ENCODE results near the gene NGLY1. TPM values are rescaled to one million over a fixed set of nuclear protein-coding genes. Genes with fewer than 3 reads are reported as not detected.

The NGLY1 gene
- total and polyA plus RNA-seq, 2 of the 8 experiments (the other 6 are each of a cell fraction or from before 2014, with no cell fraction given): 3.1 to 24.8 TPM

DNA sequence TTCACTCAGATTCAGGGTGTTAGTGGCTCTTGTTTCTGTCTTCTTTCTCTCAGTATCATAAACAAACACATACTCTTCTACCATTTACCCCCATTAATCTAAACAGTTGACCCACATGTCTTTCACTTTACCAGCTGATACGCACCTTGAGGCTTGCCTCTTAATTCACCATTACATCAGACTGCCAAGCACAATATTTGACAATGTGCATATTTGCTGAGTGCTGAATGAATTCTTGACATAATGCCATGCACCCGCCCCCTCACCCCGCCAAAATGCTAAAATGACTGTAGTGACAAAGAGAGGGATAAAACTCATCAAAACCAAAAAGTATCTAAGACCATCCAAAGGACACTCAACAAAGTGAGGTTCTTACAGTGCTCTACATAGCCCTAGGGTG is 57.4 kb downstream of the NGLY1 start:
- H3K27ac ChIP-seq (ENCODE audit: low read depth, low read length): no peak overlapping the region

More for the DNA sequence above, 57.4 kb downstream of the NGLY1 start:
- no peaks in the 10 kb centered on the region for H4K20me1 ChIP-seq (replicated peaks in 1 of 2; ENCODE audit: control insufficient read depth in 1 of 2, insufficient read depth in 2 of 2, low read length in 2 of 2)
- H4K91ac ChIP-seq (replicated peaks; ENCODE audit: insufficient read length, low read length): no peak overlapping the region
- H3K4ac ChIP-seq (replicated peaks; ENCODE audit: insufficient read length, low read depth, low read length): no peak overlapping the region
- ChIA-PET POLR2A (ENCODE audit: partially characterized antibody) (no interaction called here), CTCF (ENCODE audit: partially characterized antibody) (no interaction called here)
- DNase-seq (ENCODE audit: low read depth in 1 of 2, low spot score in 2 of 2) (no peak), FAIRE-seq (no peak)
- no peak overlapping the region for H2BK12ac ChIP-seq (ENCODE audit: low read depth, low read length)
- H3K4me2 ChIP-seq (ENCODE audit: insufficient read depth in 1 of 2, low read depth in 2 of 2, low read length in 2 of 2): no peak overlapping the region
- no peak overlapping the region for H4K5ac ChIP-seq (ENCODE audit: insufficient read length, low read depth, low read length)
- H3K23ac ChIP-seq (ENCODE audit: insufficient read length): no peak overlapping the region
- no peak overlapping the region for H2BK5ac ChIP-seq (ENCODE audit: low read depth, low read length)
- no peak overlapping the region for H2BK20ac ChIP-seq (ENCODE audit: low read length)
- no peak overlapping the region for H4K8ac ChIP-seq (ENCODE audit: extremely low read depth, insufficient read depth, low read length)
- no peak overlapping the region for H3K18ac ChIP-seq (ENCODE audit: extremely low read depth, low read length)
- H3K27me3 ChIP-seq (replicated peaks in 1 of 4; ENCODE audit: control insufficient read depth in 3 of 4, extremely low read depth in 1 of 4, insufficient read depth in 3 of 4, low read length in 3 of 4): peaks cover 0 to 1% (median 0%) of the 10 kb centered on the region in 4 experiments; a peak in 1 of 7 replicates
- no peaks in the 10 kb centered on the region for H3K23me2 ChIP-seq (ENCODE audit: low read depth, low read length)
- no peaks in the 10 kb centered on the region for H3K79me1 ChIP-seq (ENCODE audit: low read depth, low read length)
- no peaks in the 10 kb centered on the region for H3K79me2 ChIP-seq (ENCODE audit: control insufficient read depth in 1 of 2, insufficient read depth in 2 of 2, low read length in 2 of 2)
- H3K14ac ChIP-seq (ENCODE audit: insufficient read length): no peak overlapping the region
- no peaks in the 10 kb centered on the region for H3K9me3 ChIP-seq (ENCODE audit: insufficient read depth in 2 of 2, low read depth in 1 of 2, low read length in 1 of 2)
- no peak overlapping the region for H3K56ac ChIP-seq (replicated peaks; ENCODE audit: insufficient read length, low read depth, low read length)
- H2BK120ac ChIP-seq (replicated peaks; ENCODE audit: low read depth, low read length): no peak overlapping the region
- H2AK5ac ChIP-seq (ENCODE audit: low read depth, low read length): no peak overlapping the region
- no peak overlapping the region for H3K4me3 ChIP-seq (ENCODE audit: extremely low read depth in 1 of 4, insufficient read depth in 2 of 4, low read depth in 3 of 4, low read length in 4 of 4)
- 83% methylated on average over 3 of the region's 3 CpGs; no CpG with 5 or more reads in 1 of the 2 experiments for WGBS, 2 experiments (ENCODE audit: extremely low coverage in 1 of 2, insufficient coverage in 1 of 2, insufficient read length in 1 of 2, insufficient replicate concordance in 2 of 2, low coverage in 1 of 2, low lambda C conversion rate in 2 of 2, missing lambda C conversion rate in 1 of 2)
- no peak for TF ChIP-seq CREB1 (IDR thresholded peaks at IDR 0.05)
- TF ChIP-seq TBP (IDR thresholded peaks at IDR 0.05; ENCODE audit: low read depth, low read length): no peak
- no peak for TF ChIP-seq TEAD4 (IDR thresholded peaks at IDR 0.05; ENCODE audit: low read depth, low read length)
- no peak for TF ChIP-seq BCL11A (IDR thresholded peaks at IDR 0.05; ENCODE audit: low read depth in 2 of 2, low read length in 2 of 2)
- H3K4me1 ChIP-seq (replicated peaks in 1 of 4; ENCODE audit: control insufficient read depth in 3 of 4, insufficient read depth in 4 of 4, low read length in 3 of 4): no peaks in the 10 kb centered on the region
- peaks cover 0 to 2% (median 0%) of the 10 kb centered on the region in 4 experiments; a peak in 1 of 8 replicates for H3K36me3 ChIP-seq (ENCODE audit: control insufficient read depth in 2 of 4, insufficient read depth in 4 of 4, low read length in 3 of 4)
- no peak overlapping the region for H2AFZ ChIP-seq (ENCODE audit: low read length)
- no peak overlapping the region for H2BK15ac ChIP-seq (ENCODE audit: low read length)
- no peak overlapping the region for H3K9ac ChIP-seq (replicated peaks in 1 of 4; ENCODE audit: extremely low read depth in 1 of 4, low read depth in 3 of 4, low read length in 3 of 4)
